ENCODE measurements around the gene NTF3. TPM values are rescaled to one million over a fixed set of nuclear protein-coding genes. Genes with fewer than 3 reads are reported as not detected.

Gene NTF3
- total RNA-seq, 1 donor from 2014 or later: 13.0 TPM

- H3K9me3 Mint-ChIP-seq: no peaks in the 10 kb centered on the region
- TF ChIP-seq CTCF (conservative IDR thresholded peaks at IDR 0.05): no peak
- no peak overlapping the region for H3K4me3 Mint-ChIP-seq
- peaks cover 24% of the 10 kb centered on the region for H3K27me3 Mint-ChIP-seq
- H3K4me1 Mint-ChIP-seq (ENCODE audit: unreplicated experiment): peaks cover 20% of the 10 kb centered on the region
- H3K36me3 Mint-ChIP-seq: peaks cover 14% of the 10 kb centered on the region
- peak overlapping the region; percentile 28 for H3K27ac Mint-ChIP-seq
- DNase-seq (ENCODE audit: extremely low spot score, unreplicated experiment): no peak
These were observed 7.5 kb downstream of the NTF3 start for GRCh38 chr12:5439371-5439771.

GRCh38 chr12:5439788-5440300 lies 7.9 kb downstream of the NTF3 start:
- H3K36me3 Mint-ChIP-seq: peaks cover 19% of the 10 kb centered on the region
- peak overlapping the region; percentile 28 for H3K27ac Mint-ChIP-seq
- H3K27me3 Mint-ChIP-seq: peaks cover 28% of the 10 kb centered on the region
- no peak for TF ChIP-seq CTCF (conservative IDR thresholded peaks at IDR 0.05)
- peaks cover 20% of the 10 kb centered on the region for H3K4me1 Mint-ChIP-seq (ENCODE audit: unreplicated experiment)
- no peak overlapping the region for H3K4me3 Mint-ChIP-seq
- DNase-seq (ENCODE audit: extremely low spot score, unreplicated experiment): no peak
- H3K9me3 Mint-ChIP-seq: no peaks in the 10 kb centered on the region

GRCh38 chr12:5440978-5441377 lies 9.1 kb downstream of the NTF3 start:
- peaks cover 35% of the 10 kb centered on the region for H3K27me3 Mint-ChIP-seq
- H3K4me3 Mint-ChIP-seq: no peak overlapping the region
- H3K4me1 Mint-ChIP-seq (ENCODE audit: unreplicated experiment): peaks cover 20% of the 10 kb centered on the region
- no peaks in the 10 kb centered on the region for H3K9me3 Mint-ChIP-seq
- no peak for TF ChIP-seq CTCF (conservative IDR thresholded peaks at IDR 0.05)
- H3K36me3 Mint-ChIP-seq: peaks cover 24% of the 10 kb centered on the region
- no peak for DNase-seq (ENCODE audit: extremely low spot score, unreplicated experiment)
- no peak overlapping the region for H3K27ac Mint-ChIP-seq

GRCh38 chr12:5441497-5442236 lies 9.8 kb downstream of the NTF3 start:
- DNase-seq (ENCODE audit: extremely low spot score, unreplicated experiment): no peak
- TF ChIP-seq CTCF (conservative IDR thresholded peaks at IDR 0.05): no peak
- Mint-ChIP-seq H3K27me3 (peaks cover 36% of the 10 kb centered on the region), H3K27ac (peak overlapping the region; percentile 20), H3K36me3 (peaks cover 27% of the 10 kb centered on the region), H3K9me3 (no peaks in the 10 kb centered on the region), H3K4me3 (no peak overlapping the region), H3K4me1 (ENCODE audit: unreplicated experiment) (peaks cover 20% of the 10 kb centered on the region)

GRCh38 chr12:5442251-5443006 lies 10.5 kb downstream of the NTF3 start:
- Mint-ChIP-seq H3K27me3 (peaks cover 39% of the 10 kb centered on the region), H3K4me1 (ENCODE audit: unreplicated experiment) (peaks cover 13% of the 10 kb centered on the region), H3K27ac (no peak overlapping the region), H3K4me3 (no peak overlapping the region), H3K36me3 (peaks cover 33% of the 10 kb centered on the region), H3K9me3 (no peaks in the 10 kb centered on the region)
- peak; percentile 79 for TF ChIP-seq CTCF (conservative IDR thresholded peaks at IDR 0.05)
- DNase-seq (ENCODE audit: extremely low spot score, unreplicated experiment): no peak

Data from type B pancreatic cell (in vitro differentiated cells).